HepG2 (cell line): Measurements from ENCODE around the gene STMN3. TPM values are rescaled to one million over a fixed set of nuclear protein-coding genes. Genes with fewer than 3 reads are reported as not detected.

Source experiments
- AFF4 ChIP-seq: sonication (generic); formaldehyde crosslinking; IDR thresholded peaks from 2 replicates; pipeline ENCODE4 v1.4.0; 2020; ENCODE audit warnings: missing genetic modification reagents
- AGO1 ChIP-seq: fragments of 200-400 bp; formaldehyde crosslinking; IDR thresholded peaks from 2 replicates; pipeline ENCODE4 v1.6.1; 2017; ENCODE audit warnings: mild to moderate bottlenecking, low read depth, low read length, moderate library complexity; ENCODE audit not compliant: poor library complexity, severe bottlenecking
- AGO2 ChIP-seq: fragments of 200-400 bp; formaldehyde crosslinking; optimal IDR thresholded peaks from 2 replicates; pipeline ENCODE3; 2017; ENCODE audit warnings: mild to moderate bottlenecking, low read depth, low read length, moderate library complexity
- CTCF ChIP-seq: sonication (generic); formaldehyde crosslinking; IDR thresholded peaks from 2 replicates; pipeline ENCODE4 v1.5.0; 2020; ENCODE audit warnings: mild to moderate bottlenecking, missing genetic modification reagents, moderate library complexity
- GMEB1 ChIP-seq: sonication (generic); formaldehyde crosslinking; IDR thresholded peaks from 2 replicates; pipeline ENCODE4 v1.5.1; 2020; ENCODE audit warnings: missing genetic modification reagents, mild to moderate bottlenecking, borderline replicate concordance
- HES4 ChIP-seq: sonication (generic); formaldehyde crosslinking; IDR thresholded peaks from 2 replicates; pipeline ENCODE4 v1.9.0; 2021; ENCODE audit warnings: mild to moderate bottlenecking, missing genetic modification reagents, borderline replicate concordance
- LBX2 ChIP-seq: sonication (generic); formaldehyde crosslinking; IDR thresholded peaks from 2 replicates; pipeline ENCODE4 v1.5.0; 2020; ENCODE audit warnings: missing genetic modification reagents, mild to moderate bottlenecking, borderline replicate concordance
- MTA3 ChIP-seq: sonication (generic); formaldehyde crosslinking; IDR thresholded peaks from 2 replicates; pipeline ENCODE4 v1.4.0; 2020; ENCODE audit warnings: missing genetic modification reagents
- POLR2A ChIP-seq, 2 experiments: IDR thresholded peaks; 2 replicates each; pipeline ENCODE4 v1.6.1; 2011; ENCODE audit warnings: low read depth in 2 of 2, low read length in 2 of 2, mild to moderate bottlenecking in 1 of 2, moderate library complexity in 1 of 2; ENCODE audit not compliant: insufficient read depth in 1 of 2
- REL ChIP-seq: sonication (generic); formaldehyde crosslinking; conservative IDR thresholded peaks from 2 replicates; pipeline ENCODE4 v1.8.0; 2022; ENCODE audit warnings: mild to moderate bottlenecking, missing genetic modification reagents, moderate library complexity
- SAP130 ChIP-seq: IDR thresholded peaks from 2 replicates; pipeline ENCODE4 v1.6.1; 2016; ENCODE audit warnings: low read depth
- SP5 ChIP-seq: IDR thresholded peaks from 2 replicates; pipeline ENCODE4 v1.6.1; 2016; ENCODE audit warnings: low read depth, borderline replicate concordance
- UBTF ChIP-seq: sonication (generic); formaldehyde crosslinking; IDR thresholded peaks from 2 replicates; pipeline ENCODE4 v1.4.0; 2020; ENCODE audit warnings: mild to moderate bottlenecking, missing genetic modification reagents
- ZNF280B ChIP-seq: sonication (generic); formaldehyde crosslinking; IDR thresholded peaks from 2 replicates; pipeline ENCODE4 v1.5.0; 2020; ENCODE audit warnings: missing genetic modification reagents, mild to moderate bottlenecking, borderline replicate concordance
- ZNF547 ChIP-seq: sonication (generic); formaldehyde crosslinking; IDR thresholded peaks from 2 replicates; pipeline ENCODE4 v1.5.1; 2020; ENCODE audit warnings: mild to moderate bottlenecking, missing genetic modification reagents
- ZNF678 ChIP-seq: sonication (generic); formaldehyde crosslinking; IDR thresholded peaks from 2 replicates; pipeline ENCODE4 v1.4.0; 2020; ENCODE audit warnings: mild to moderate bottlenecking, missing genetic modification reagents
- ZNF749 ChIP-seq: sonication (generic); formaldehyde crosslinking; IDR thresholded peaks from 2 replicates; pipeline ENCODE4 v1.8.0; 2022; ENCODE audit warnings: mild to moderate bottlenecking, missing genetic modification reagents, moderate library complexity, borderline replicate concordance
- polyA plus RNA-seq, 8 experiments: library from polyadenylated mRNA; depleted of rRNA in 3 of 8; stranded (reverse) in 7 of 8; unstranded in 1 of 8; fragments of >200 nt; fragmentation: Illumina TruSeq in 4 of 8; extraction: Trizol in 4 of 8; gene quantifications; 2 replicates each; pipeline versions ENCODE4 v1.2.1 to v1.2.3, GENCODE V29; 2011 to 2016; ENCODE audit warnings: low read depth in 4 of 8, missing spikeins in 1 of 8, mixed read lengths in 1 of 8; ENCODE audit not compliant: insufficient read depth in 1 of 8
- total RNA-seq, 5 experiments: library from RNA; depleted of rRNA; stranded (reverse); fragments of >200 nt; fragmentation: Illumina TruSeq; extraction: Trizol; gene quantifications; 2 replicates each; pipeline ENCODE4 v1.2.3, GENCODE V29; 2016; ENCODE audit warnings: low read depth in 1 of 5

STMN3 gene
- total and polyA plus RNA-seq, 2 of the 13 experiments (the other 11 are each of a cell fraction or from before 2014, with no cell fraction given): 21.0 to 48.3 TPM

- TF ChIP-seq LBX2 (CRISPR knock-in tag): 0 out of 2 replicates have a peak, but pooled peaks have one; percentile 49
- TF ChIP-seq ZNF749 (CRISPR knock-in tag): peak; percentile 22; the same call in 1 of the 2 replicates
- no peak for TF ChIP-seq REL (CRISPR knock-in tag)
- peak in 1 of 2 experiments; percentile 49; a peak in 2 of 4 replicates for TF ChIP-seq POLR2A (IDR thresholded peaks at IDR 0.05; ENCODE audit: insufficient read depth in 1 of 2, low read depth in 2 of 2, low read length in 2 of 2)
- TF ChIP-seq GMEB1 (CRISPR knock-in tag): 0 out of 2 replicates have a peak, but pooled peaks have one; percentile 18
- no peak for TF ChIP-seq SP5 (CRISPR knock-in tag)
- TF ChIP-seq UBTF (CRISPR knock-in tag): peak; percentile 2; the same call in 1 of the 2 replicates
- TF ChIP-seq AFF4: no peak
- TF ChIP-seq ZNF678 (CRISPR knock-in tag): 0 out of 2 replicates have a peak, but pooled peaks have one; percentile 19
- no peak for TF ChIP-seq MTA3 (CRISPR knock-in tag)
- TF ChIP-seq AGO2: peak; percentile 77
- TF ChIP-seq AGO1: no peak
- TF ChIP-seq SAP130: no peak
- TF ChIP-seq HES4 (CRISPR knock-in tag): no peak
- peak; percentile 11; the same call in 1 of the 2 replicates for TF ChIP-seq CTCF (CRISPR knock-in tag)
- TF ChIP-seq ZNF280B: 0 out of 2 replicates have a peak, but pooled peaks have one; percentile 19
- 0 out of 2 replicates have a peak, but pooled peaks have one; percentile 27 for TF ChIP-seq ZNF547 (CRISPR knock-in tag)
Observed at GRCh38 chr20:63697357-63697867, 44.2 kb upstream of the STMN3 start (continued).
